OCI-M2 (cell line): ENCODE results near the gene GSAP.
A peak's percentile ranks its signal among the peaks of the same experiment; 100 is the strongest.

Experiments
- DNase-seq: peaks from one replicate; lab custom pipeline; 2025; ENCODE audit not compliant: unreplicated experiment; lab: John Stamatoyannopoulos, UW

Gene GSAP

GRCh38 chr7:77330169-77330882, 85.8 kb downstream of the GSAP start:
- no peak for DNase-seq

DNA sequence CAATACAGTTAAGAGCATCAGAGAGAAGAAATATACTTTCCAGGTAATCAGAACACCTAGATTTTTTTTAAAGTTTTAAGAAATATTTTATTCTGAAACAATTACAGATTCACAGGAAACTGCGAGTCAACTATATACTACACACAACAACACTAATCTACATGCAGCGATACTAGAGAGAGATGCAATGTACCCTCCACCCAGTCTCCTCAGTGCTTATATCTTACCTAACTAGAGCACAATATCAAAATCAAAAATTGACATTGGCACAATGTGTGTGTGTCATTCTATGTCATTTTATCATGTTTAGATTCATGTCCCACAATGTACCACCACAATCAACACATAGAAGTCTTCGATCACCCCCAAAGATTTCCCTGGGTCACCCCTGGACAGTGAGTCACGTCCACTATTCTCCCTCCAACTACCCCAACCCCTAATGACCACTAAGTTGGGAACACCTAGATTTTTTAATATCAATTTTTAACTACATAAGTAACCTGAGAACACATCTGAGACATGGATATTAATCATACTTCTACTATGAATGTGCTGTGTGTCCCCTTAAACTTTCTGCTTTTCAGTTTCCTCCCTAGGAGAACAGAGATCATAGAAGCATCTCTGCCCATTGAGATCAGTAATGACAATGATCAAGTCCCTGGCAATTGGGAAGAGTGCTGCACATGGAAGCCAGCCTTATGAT, 86.5 kb downstream of the GSAP start:
- no peak for DNase-seq

- no peak for DNase-seq
These were observed 87.5 kb downstream of the GSAP start for GRCh38 chr7:77328669-77329068.

GRCh38 chr7:77327932-77328628, 88.1 kb downstream of the GSAP start:
- DNase-seq, result no peak

GRCh38 chr7:77327067-77327931, 88.8 kb downstream of the GSAP start:
- no peak for DNase-seq

- DNase-seq, result no peak
These were observed 90.0 kb downstream of the GSAP start for GRCh38 chr7:77326131-77326530.

DNA sequence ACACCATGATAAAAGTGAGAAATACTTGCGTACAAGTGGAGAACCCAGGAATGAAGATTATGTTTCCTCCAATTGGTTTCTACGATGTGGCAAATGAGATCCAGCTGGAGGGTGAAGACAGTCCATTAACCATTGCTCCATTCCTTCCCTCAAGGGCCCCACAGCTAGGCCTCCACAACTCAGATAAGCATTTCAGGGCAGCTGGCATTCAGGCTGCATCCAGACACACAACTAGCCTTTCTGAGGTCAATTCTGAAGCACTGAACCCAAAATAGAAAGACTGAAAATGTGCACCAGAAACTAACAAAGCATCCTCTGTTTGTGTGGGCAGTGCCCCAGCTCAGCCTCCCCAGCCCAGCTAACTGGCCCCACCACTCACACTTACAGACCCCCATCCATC, 94.8 kb downstream of the GSAP start:
- no peak for DNase-seq

- DNase-seq, result no peak
These were observed 95.4 kb downstream of the GSAP start for GRCh38 chr7:77320714-77321113.

DNA sequence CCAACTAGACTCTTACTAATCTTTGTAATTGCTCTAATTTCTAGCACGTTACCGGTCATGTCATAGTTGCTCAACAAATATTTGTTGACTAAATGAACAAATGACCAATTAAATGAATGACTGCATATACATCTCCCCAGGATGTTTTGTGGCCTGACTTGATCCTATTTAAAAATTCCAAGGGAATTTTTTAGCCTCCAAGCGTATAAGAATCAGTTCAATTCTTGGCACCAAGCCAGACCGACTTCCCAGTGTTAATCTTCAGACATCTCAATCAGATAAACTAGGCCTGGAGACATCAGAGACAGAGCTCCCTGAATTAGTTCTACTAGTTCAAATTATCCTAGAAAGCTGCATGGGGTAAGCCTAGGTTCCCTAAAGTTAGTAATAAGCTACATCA, 96.0 kb downstream of the GSAP start:
- no peak for DNase-seq

DNA sequence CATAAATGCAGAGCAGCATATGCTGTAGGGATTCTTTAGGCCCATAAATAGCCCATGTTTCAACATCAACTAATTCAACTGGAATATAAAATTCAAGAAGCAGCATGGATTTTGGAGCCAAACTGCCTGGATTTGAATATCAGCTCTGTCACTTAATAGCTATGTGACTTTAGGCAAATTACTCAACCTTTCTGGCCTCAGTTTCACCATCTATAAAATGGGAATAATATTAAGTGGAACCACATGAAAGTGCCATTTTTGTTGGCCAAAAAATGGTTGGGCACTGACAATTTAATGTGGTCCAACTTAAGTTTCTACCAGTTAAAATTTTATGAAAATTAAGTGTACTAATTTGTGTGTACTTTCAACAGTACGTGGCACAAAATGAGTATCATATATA, 98.1 kb downstream of the GSAP start:
- DNase-seq, result no peak

- peak; percentile 1 for DNase-seq
These were observed 99.8 kb downstream of the GSAP start for GRCh38 chr7:77316219-77316978.

GRCh38 chr7:77315182-77315591, 101.0 kb downstream of the GSAP start:
- no peak for DNase-seq

GRCh38 chr7:77313876-77314480, 102.2 kb downstream of the GSAP start:
- no peak for DNase-seq

DNA sequence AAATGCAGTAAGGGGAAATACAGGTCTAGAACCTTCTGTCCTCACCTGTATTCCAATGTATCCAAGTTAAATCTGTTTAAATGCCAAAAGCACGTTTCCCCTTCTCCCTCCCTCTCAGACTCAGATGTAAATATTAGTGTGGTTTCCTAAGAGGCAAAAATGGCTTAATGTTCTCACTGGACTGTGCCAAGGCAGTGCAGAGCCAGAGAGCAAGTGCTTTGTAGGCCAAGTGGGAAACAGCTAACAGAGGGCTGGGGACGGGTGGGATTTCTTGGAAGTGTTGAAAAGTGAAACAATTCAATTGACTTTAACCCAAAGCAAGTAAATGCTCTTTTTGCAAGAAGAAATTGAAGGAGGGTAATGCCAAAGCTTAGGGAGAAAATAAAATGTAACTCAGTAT, 103.1 kb downstream of the GSAP start:
- no peak for DNase-seq

DNA sequence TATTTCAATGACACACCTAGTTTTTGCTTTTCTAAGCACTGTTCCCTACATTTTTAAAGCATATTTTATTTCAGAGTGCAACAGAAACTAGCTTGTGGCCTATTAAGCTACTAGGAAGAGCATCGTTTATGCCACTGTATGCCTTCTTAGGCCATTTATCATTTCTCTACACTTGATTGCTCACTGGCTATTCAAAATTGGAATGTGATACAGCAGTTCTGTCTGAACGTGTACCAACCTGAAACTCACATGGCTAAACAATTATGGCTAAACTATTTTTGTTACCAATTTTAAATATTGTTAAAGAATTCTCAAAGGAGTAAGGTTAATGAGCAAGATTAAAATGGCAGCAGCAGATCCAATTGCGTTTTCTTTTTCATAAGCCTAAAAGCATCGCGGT, 105.2 kb downstream of the GSAP start:
- DNase-seq, result no peak

DNA sequence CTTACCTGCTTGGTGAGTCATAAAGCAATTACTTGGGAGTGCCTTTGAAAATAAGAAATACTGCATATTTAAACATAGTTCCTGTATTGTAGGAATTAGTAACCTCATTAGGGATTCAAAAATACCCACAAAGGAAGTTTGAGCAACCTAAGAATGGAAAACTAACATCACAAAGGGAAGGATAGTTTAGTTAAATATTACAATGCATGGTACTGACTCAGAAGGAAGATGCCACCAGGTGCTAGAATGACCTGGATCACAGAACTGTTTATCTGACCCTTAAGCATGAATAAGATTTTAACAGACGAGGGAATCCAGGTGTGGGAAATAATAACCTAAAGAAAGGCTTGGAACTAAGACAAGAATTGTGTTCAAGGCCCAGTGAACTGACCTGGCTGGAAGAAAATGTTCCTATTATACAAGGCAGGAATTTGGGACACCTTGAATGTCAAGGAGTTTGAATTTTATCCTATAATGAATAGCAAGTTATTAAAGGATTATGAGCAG, 106.4 kb downstream of the GSAP start:
- DNase-seq, result no peak

DNA sequence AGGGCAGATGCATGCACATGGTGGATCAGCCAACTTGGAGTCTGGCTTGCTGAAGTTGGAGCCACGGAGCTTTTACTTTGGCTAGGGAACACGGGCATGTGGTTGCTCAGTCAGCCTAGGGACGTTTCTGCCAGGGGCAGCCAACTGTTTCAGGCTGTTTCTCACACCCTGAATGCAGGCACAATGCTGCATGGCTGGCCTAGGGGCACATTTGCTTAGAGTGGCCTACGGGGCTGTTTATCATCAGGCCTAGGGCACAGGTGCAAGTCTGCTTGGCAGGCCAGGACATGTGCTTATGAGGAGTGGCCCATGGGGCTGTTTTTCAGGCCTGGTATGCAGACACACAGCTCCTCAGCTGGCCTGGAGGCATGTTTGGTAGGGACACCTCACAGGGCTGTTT, 107.4 kb downstream of the GSAP start:
- DNase-seq, result no peak

DNA sequence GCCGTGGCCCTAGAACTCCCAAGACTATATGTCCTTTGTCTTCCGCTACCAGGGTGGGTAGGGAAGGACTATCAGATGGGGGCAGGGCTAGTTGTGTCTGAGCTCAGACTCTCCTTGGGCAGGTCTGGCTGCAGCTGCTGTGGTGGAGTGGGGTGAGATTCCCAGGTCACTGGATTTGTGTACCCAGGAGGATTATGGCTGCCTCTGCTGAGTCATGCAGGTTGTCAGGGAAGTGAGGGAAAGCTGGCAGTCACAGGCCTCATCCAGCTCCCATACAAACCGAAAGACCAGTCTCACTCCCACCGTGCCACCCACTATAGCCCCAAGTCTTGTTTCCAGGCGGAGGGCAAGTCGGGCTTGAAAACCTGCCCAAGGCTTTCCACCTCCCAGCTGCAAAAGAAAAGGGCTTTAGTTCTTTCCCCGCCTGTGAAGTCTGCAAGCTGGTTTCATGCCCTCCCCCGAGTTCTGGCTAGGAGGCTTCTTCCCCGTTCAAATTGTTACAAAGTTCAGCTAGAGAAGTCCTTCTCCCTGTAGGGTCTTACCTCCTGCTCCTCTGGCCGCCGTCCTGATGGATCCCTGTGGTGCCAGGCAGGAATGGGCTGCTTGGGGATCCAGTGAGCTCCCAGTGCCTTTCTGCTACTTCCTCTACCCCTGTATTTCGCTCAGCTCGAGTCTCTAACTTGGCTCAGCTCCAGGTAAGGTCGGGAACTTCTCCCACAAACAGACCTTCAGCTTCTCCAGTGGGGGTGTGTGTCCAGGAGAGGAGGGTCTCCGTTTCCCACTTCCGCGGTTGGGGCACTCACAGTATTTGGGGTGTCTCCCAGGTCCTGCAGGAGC, 109.7 kb downstream of the GSAP start:
- no peak for DNase-seq

- no peak for DNase-seq
These were observed 120.6 kb downstream of the GSAP start for GRCh38 chr7:77295549-77295948.
